Activated naive CD8-positive, alpha-beta T cell treated with anti-CD3 and anti-CD28 coated beads, Interleukin-2, amount 50 U/mL, for 24 hours (primary cell): Measurements from ENCODE around the gene CES1.
"Not testable (repeated sequence)": the region's sequence is repeated elsewhere in the genome, so short reads cannot be mapped to it uniquely, and the experiment has no call there.

Source experiments
- ATAC-seq: fragments of 150-1000 bp; cut with Tn5 transposase; one replicate; pipeline ENCODE4 v1.10.0; 2021
- DNase-seq: peaks from one replicate; pipeline ENCODE4 v3.0.0; 2021
- H3K27ac Mint-ChIP-seq: one replicate; pipeline ENCODE4 v1.8.0; 2021; ENCODE audit warnings: mild to moderate bottlenecking, mixed read lengths
- H3K27me3 Mint-ChIP-seq: one replicate; pipeline ENCODE4 v1.8.0; 2021; ENCODE audit warnings: mixed read lengths
- H3K36me3 Mint-ChIP-seq: one replicate; pipeline ENCODE4 v1.8.0; 2021; ENCODE audit warnings: low read depth, mixed read lengths
- H3K4me1 Mint-ChIP-seq: one replicate; pipeline ENCODE4 v1.8.0; 2021; ENCODE audit warnings: mixed read lengths
- H3K4me3 Mint-ChIP-seq: one replicate; pipeline ENCODE4 v1.8.0; 2021; ENCODE audit warnings: mild to moderate bottlenecking, moderate library complexity, mixed read lengths
- H3K9me3 Mint-ChIP-seq: one replicate; pipeline ENCODE4 v1.8.0; 2021; ENCODE audit warnings: mixed read lengths

Gene CES1

DNA sequence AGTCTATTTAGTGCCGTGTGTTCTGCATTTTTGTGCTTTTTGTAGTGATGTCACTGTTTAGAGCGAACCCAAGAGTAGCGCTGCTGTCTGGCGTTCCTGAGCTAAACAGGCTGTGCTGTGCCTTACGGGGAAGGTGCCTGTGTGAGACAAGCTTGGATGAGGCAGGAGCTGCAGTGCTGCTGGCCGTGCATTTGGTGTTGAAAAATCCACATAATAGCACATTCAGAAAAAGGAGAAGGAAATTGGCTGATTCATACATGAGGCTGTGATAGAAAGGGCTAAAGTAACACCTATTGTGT is 50.2 kb downstream of the CES1 start:
- not testable (repeated sequence) for H3K27me3 Mint-ChIP-seq, H3K36me3 Mint-ChIP-seq, H3K27ac Mint-ChIP-seq, DNase-seq, ATAC-seq, H3K9me3 Mint-ChIP-seq, H3K4me1 Mint-ChIP-seq, H3K4me3 Mint-ChIP-seq

GRCh38 chr16:55782091-55782792 is 50.7 kb downstream of the CES1 start:
- not testable (repeated sequence) for H3K36me3 Mint-ChIP-seq, ATAC-seq, H3K9me3 Mint-ChIP-seq, DNase-seq, H3K27ac Mint-ChIP-seq, H3K27me3 Mint-ChIP-seq, H3K4me3 Mint-ChIP-seq, H3K4me1 Mint-ChIP-seq

GRCh38 chr16:55781456-55781855 is 51.4 kb downstream of the CES1 start:
- not testable (repeated sequence) for ATAC-seq, DNase-seq, H3K9me3 Mint-ChIP-seq, H3K27me3 Mint-ChIP-seq, H3K36me3 Mint-ChIP-seq, H3K27ac Mint-ChIP-seq, H3K4me1 Mint-ChIP-seq, H3K4me3 Mint-ChIP-seq

- not testable (repeated sequence) for ATAC-seq, H3K36me3 Mint-ChIP-seq, H3K27ac Mint-ChIP-seq, H3K4me1 Mint-ChIP-seq, H3K4me3 Mint-ChIP-seq, DNase-seq, H3K9me3 Mint-ChIP-seq, H3K27me3 Mint-ChIP-seq
These were observed 52.8 kb downstream of the CES1 start for GRCh38 chr16:55780095-55780407.

- DNase-seq (no peak), ATAC-seq (no peak)
- Mint-ChIP-seq H3K27me3 (no peaks in the 10 kb centered on the region), H3K9me3 (no peaks in the 10 kb centered on the region), H3K27ac (no peak overlapping the region), H3K4me3 (no peak overlapping the region), H3K36me3 (no peaks in the 10 kb centered on the region), H3K4me1 (no peaks in the 10 kb centered on the region)
These were observed 53.3 kb downstream of the CES1 start for GRCh38 chr16:55779402-55780094.

GRCh38 chr16:55778757-55779156 is 54.1 kb downstream of the CES1 start:
- ATAC-seq (no peak), DNase-seq (no peak)
- no peaks in the 10 kb centered on the region for H3K27me3 Mint-ChIP-seq
- H3K4me3 Mint-ChIP-seq: no peak overlapping the region
- H3K27ac Mint-ChIP-seq: no peak overlapping the region
- no peaks in the 10 kb centered on the region for H3K4me1 Mint-ChIP-seq
- no peaks in the 10 kb centered on the region for H3K9me3 Mint-ChIP-seq
- no peaks in the 10 kb centered on the region for H3K36me3 Mint-ChIP-seq

DNA sequence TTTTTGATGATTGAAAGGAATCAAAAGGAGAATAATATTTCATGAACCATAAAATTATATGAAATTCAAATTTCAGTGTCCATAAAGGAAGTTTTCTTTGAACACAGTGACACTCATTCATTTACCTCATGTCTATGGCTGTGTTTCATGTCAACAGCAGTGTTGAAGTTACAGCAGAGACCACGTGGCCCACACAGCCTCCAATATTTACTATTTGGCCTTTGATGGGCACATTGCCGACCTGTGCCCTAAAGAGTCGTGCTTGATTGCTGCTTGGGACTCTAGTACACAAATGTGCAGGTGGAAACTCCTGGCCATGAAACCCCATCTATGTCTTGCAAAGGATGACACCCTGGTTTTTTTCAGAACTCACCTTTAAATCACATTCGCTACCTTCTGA is 57.0 kb downstream of the CES1 start:
- Mint-ChIP-seq H3K9me3 (no peaks in the 10 kb centered on the region), H3K4me1 (no peaks in the 10 kb centered on the region), H3K36me3 (no peaks in the 10 kb centered on the region), H3K4me3 (no peak overlapping the region), H3K27ac (no peak overlapping the region), H3K27me3 (no peaks in the 10 kb centered on the region)
- ATAC-seq (no peak), DNase-seq (no peak)

- no peaks in the 10 kb centered on the region for H3K36me3 Mint-ChIP-seq
- no peaks in the 10 kb centered on the region for H3K9me3 Mint-ChIP-seq
- no peaks in the 10 kb centered on the region for H3K27me3 Mint-ChIP-seq
- H3K4me3 Mint-ChIP-seq: no peak overlapping the region
- ATAC-seq (no peak), DNase-seq (no peak)
- H3K4me1 Mint-ChIP-seq: no peaks in the 10 kb centered on the region
- H3K27ac Mint-ChIP-seq: no peak overlapping the region
These were observed 58.9 kb downstream of the CES1 start for GRCh38 chr16:55773859-55774549.

DNA sequence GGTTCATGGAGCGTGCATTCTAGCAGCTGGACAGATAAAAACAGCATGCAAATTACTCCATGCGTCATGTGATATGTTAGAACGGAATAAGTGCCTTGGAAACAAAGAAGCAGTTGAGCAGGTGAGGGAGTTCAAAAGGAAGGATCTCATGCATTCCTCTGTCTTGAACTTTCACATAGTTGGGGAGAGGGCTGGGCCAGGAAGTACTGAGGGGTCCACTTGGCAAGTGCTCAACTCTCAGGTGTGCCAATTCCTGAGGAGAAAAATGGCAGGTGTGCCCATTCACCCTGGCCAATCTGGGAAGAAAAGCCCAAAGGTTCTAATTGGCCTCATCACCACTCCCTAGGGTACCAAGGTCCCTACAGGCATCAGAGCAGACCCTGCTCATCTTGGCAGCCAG is 67.7 kb downstream of the CES1 start:
- no peaks in the 10 kb centered on the region for H3K9me3 Mint-ChIP-seq
- H3K4me1 Mint-ChIP-seq: no peaks in the 10 kb centered on the region
- DNase-seq (no peak), ATAC-seq (no peak)
- no peaks in the 10 kb centered on the region for H3K27me3 Mint-ChIP-seq
- H3K36me3 Mint-ChIP-seq: no peaks in the 10 kb centered on the region
- H3K27ac Mint-ChIP-seq: no peak overlapping the region
- H3K4me3 Mint-ChIP-seq: no peak overlapping the region

DNA sequence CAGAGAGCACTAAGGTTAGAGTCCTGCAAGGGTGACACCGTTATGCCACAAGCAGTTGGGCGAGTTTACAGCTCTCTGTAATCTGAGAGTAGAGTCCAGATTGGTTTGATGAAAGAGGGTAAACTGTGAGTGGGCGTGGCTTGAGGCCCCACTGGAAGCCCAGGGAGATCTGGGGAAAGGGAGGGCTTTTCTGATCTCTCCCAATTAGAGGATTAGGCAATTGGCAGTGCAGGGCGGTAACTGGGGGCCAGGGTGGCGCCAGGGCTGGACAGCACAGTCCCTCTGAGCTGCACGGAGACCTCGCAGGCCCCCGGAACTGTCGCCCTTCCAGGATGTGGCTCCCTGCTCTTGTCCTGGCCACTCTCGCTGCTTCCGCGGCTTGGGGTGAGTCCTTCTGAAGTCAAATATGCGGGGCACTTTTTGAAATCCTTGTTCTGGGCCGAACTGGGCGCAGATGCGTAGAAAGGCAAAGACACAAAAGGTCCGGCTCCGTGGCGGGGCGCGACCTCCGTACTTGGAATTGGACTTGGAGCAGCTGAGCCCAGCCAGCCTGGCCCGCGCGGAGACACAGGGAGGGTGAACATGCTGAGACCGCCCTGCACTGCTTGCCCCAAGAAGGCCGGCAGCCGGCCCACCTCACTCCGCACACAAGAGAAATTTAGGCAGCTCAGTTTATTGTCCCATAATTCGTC is 72.4 kb downstream of the CES1 start:
- Mint-ChIP-seq H3K27me3 (peaks cover 6% of the 10 kb centered on the region), H3K36me3 (no peaks in the 10 kb centered on the region), H3K9me3 (no peaks in the 10 kb centered on the region), H3K27ac (no peak overlapping the region), H3K4me1 (no peaks in the 10 kb centered on the region), H3K4me3 (no peak overlapping the region)
- DNase-seq: no peak
- ATAC-seq: no peak

DNA sequence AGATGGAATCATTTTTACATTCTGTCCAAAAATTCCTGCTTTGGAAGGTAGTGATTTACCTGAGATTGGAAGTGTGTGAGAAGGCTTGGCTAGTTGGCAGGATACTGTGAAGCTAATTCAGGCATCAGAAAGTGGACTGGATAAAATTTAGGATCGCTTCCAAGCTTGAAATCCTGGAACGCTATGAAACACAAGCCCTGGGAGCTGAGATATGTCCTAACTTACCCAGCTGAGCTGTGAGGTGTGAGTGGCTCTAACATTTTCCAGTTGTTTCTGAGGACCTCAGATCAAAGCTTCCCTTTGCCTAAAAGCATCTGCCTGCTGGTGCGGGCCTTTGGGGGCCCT is 73.0 kb downstream of the CES1 start:
- H3K9me3 Mint-ChIP-seq, H3K4me3 Mint-ChIP-seq, H3K36me3 Mint-ChIP-seq, H3K4me1 Mint-ChIP-seq, H3K27ac Mint-ChIP-seq, H3K27me3 Mint-ChIP-seq, DNase-seq, ATAC-seq: not testable (repeated sequence)

- H3K4me3 Mint-ChIP-seq, DNase-seq, ATAC-seq, H3K36me3 Mint-ChIP-seq, H3K27me3 Mint-ChIP-seq, H3K27ac Mint-ChIP-seq: not testable (repeated sequence)
- Mint-ChIP-seq H3K4me1 (peaks cover 15% of the 10 kb centered on the region), H3K9me3 (peaks cover 14% of the 10 kb centered on the region)
These were observed 75.0 kb downstream of the CES1 start for GRCh38 chr16:55757595-55758527.

GRCh38 chr16:55756963-55757362 is 75.9 kb downstream of the CES1 start:
- peaks cover 22% of the 10 kb centered on the region for H3K9me3 Mint-ChIP-seq
- H3K36me3 Mint-ChIP-seq: peaks cover 7% of the 10 kb centered on the region
- DNase-seq (no peak), ATAC-seq (no peak)
- H3K4me1 Mint-ChIP-seq: peaks cover 23% of the 10 kb centered on the region
- no peak overlapping the region for H3K4me3 Mint-ChIP-seq
- no peak overlapping the region for H3K27ac Mint-ChIP-seq
- peaks cover 6% of the 10 kb centered on the region for H3K27me3 Mint-ChIP-seq

- DNase-seq (no peak), ATAC-seq (no peak)
- peaks cover 4% of the 10 kb centered on the region for H3K27me3 Mint-ChIP-seq
- peaks cover 23% of the 10 kb centered on the region for H3K4me1 Mint-ChIP-seq
- peaks cover 7% of the 10 kb centered on the region for H3K36me3 Mint-ChIP-seq
- H3K27ac Mint-ChIP-seq: peak overlapping the region; percentile 18
- H3K9me3 Mint-ChIP-seq: peaks cover 22% of the 10 kb centered on the region
- H3K4me3 Mint-ChIP-seq: no peak overlapping the region
These were observed 78.8 kb downstream of the CES1 start for GRCh38 chr16:55754056-55754455.
